ENCODE measurements around the gene ATP5MC2.
"Not testable (repeated sequence)": the region's sequence is repeated elsewhere in the genome, so short reads cannot be mapped to it uniquely, and the experiment has no call there.

The ATP5MC2 gene

DNA sequence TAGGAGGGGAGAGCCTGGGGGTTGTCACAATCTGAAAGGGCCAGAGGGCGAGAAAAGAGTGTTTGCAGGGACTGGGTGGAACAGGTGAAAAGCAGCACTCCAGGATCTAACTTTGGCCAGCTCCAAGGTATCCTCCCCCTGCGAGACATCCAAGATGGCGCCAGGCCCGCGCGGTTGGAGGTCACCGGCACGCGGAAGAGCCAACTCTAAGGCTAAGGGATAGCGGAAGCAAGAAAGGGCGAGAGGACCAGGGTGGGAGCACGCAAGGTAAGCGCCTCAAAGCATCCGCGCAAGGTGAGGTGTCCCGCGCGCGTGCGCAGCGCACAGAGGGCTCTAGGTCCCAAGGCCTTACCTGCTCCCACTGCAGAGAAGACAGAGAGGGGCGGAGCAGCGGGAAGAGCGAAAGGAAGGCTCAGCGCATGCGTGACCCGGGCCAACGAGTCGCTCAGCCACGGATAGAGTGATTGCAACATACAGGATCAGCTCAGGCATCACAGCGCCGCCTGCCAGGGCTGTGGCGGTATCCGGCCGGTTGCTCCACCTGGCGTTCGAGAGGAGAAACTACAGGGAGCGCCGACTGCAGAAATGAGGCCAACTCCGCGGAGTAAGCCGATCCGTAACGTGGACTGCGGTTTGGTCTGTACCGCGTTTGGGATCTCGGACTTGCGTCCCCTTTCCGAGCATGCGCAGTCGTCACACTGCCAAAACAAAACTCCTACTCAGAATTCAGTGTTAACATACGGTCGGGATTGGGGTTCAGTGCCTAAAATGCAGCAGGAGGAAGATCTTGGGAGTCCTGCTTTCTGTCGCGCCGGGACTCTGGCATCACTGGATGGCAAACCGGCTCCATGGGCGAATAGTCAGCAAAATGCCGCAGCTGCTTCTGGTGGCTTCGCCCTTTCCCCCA is at the start of gene ATP5MC2:
Gene ATP5MC2 (minus strand): TSS at position 383 of the 907 bp plus-strand sequence. CDS start 3,469 bp downstream, outside the sequence.
- peak; percentile 98 for DNase-seq (ENCODE audit: low read depth)
- TF ChIP-seq, protein P1, sequence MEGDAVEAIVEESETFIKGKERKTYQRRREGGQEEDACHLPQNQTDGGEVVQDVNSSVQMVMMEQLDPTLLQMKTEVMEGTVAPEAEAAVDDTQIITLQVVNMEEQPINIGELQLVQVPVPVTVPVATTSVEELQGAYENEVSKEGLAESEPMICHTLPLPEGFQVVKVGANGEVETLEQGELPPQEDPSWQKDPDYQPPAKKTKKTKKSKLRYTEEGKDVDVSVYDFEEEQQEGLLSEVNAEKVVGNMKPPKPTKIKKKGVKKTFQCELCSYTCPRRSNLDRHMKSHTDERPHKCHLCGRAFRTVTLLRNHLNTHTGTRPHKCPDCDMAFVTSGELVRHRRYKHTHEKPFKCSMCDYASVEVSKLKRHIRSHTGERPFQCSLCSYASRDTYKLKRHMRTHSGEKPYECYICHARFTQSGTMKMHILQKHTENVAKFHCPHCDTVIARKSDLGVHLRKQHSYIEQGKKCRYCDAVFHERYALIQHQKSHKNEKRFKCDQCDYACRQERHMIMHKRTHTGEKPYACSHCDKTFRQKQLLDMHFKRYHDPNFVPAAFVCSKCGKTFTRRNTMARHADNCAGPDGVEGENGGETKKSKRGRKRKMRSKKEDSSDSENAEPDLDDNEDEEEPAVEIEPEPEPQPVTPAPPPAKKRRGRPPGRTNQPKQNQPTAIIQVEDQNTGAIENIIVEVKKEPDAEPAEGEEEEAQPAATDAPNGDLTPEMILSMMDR (conservative IDR thresholded peaks at IDR 0.05; ENCODE audit: control insufficient read depth, insufficient read depth, low read depth, low read length), result peak; percentile 98
- H3K4me3 ChIP-seq (ENCODE audit: control insufficient read depth, low read depth, low read length), result peak within 1 kb of the TSS; percentile 94

DNA sequence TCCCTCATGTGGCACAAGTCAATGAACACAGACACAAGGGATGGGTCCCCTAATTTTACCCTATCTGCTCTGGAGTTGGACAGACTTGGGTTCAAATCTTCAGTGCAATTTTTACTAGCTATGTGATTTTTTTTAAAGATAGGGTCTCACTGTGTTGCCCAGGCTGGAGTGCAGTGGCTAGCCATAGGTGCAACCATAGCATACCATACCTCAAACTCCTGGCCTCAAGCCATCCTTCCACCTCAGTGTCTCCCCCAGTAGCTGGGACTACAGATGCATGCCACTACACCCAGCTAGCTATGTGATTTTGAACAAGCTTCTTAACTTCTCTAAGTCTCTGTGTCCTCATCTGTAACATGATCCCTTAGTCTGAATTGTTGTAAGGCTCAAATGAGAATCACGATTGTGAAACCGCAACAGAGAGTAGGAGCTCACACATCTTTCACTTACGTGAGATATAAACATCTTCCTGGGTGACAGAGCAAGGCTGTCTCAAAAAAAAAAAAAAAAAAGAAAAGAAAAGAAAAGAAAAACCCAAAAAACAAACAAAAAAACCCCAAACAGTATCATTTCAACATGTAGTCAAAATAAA is 46.7 kb upstream of the ATP5MC2 start:
- DNase-seq (ENCODE audit: low read depth), result peak; percentile 22
- TF ChIP-seq, protein P1 (conservative IDR thresholded peaks at IDR 0.05; ENCODE audit: control insufficient read depth, insufficient read depth, low read depth, low read length), result no peak

DNA sequence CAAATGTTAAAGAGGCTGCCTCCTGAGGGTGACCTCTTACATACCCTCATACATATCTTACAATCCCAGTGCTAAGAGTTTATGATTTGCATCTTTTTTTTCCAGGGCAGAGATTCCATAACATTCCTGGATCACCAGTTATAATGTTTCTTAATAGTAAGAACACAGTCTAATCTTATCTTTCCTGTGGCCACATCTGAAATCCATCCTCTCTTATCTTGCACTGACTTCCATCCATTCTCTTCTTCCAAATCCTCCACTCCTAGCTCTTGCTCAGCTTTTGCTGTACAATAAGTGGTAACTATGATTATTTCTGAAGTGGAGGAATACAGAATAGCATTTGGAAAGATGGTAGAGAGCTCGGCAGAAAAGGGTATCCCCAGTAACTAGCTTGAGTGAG is 45.1 kb upstream of the ATP5MC2 start:
- no peak for DNase-seq (ENCODE audit: low read depth)
- no peak overlapping the region for H3K4me3 ChIP-seq (ENCODE audit: control insufficient read depth, low read depth, low read length)
- TF ChIP-seq, protein P1 (conservative IDR thresholded peaks at IDR 0.05; ENCODE audit: control insufficient read depth, insufficient read depth, low read depth, low read length), result no peak

More for the DNA sequence above, 46.7 kb upstream of the ATP5MC2 start:
- no peak overlapping the region for H3K4me3 ChIP-seq (ENCODE audit: control insufficient read depth, low read depth, low read length)

GRCh38 chr12:53719649-53720048 is 43.8 kb upstream of the ATP5MC2 start:
- peak; percentile 20 for DNase-seq (ENCODE audit: low read depth)
- H3K4me3 ChIP-seq (ENCODE audit: control insufficient read depth, low read depth, low read length), result no peak overlapping the region
- TF ChIP-seq, protein P1 (conservative IDR thresholded peaks at IDR 0.05; ENCODE audit: control insufficient read depth, insufficient read depth, low read depth, low read length), result no peak

DNA sequence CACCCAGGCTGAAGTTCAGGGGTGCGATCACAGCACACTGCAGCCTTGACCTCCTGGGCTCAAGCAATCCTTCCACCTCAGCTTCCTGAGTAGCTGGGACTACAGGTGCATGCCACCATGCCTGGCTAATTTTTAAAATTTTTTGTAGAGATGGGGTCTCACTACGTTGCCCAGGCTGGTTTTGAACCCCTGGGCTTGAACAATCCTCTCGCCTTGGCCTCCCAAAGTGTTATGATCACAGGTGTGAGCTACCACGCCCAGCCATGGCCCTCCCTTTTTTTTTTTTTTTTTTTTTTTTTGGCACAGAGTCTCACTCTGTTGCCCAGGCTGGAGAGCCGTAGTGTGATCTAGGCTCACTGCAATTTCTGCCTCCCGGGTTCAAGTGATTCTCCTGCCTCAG is 42.7 kb upstream of the ATP5MC2 start:
- DNase-seq (ENCODE audit: low read depth); H3K4me3 ChIP-seq (ENCODE audit: control insufficient read depth, low read depth, low read length): not testable (repeated sequence)

DNA sequence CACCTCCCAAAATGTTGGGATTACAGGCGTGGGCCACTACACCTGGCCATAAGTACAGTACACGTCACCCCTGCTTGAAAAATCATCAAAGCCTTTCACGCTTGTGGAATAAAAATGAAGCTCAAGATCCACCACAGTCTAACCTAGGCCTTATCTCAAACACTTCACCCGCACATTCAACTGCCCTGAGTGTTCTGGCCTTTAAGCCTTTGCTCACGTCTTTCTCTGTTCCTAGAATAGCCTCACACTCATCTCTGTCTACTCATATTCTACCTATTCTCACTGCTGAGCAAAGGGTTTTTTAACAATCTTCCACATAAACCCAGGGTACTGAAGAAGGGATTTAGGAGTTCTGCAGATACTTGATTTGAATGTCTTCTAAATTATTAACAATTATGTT is 41.4 kb upstream of the ATP5MC2 start:
- no peak overlapping the region for H3K4me3 ChIP-seq (ENCODE audit: control insufficient read depth, low read depth, low read length)
- no peak for DNase-seq (ENCODE audit: low read depth)
- TF ChIP-seq, protein P1 (conservative IDR thresholded peaks at IDR 0.05; ENCODE audit: control insufficient read depth, insufficient read depth, low read depth, low read length), result no peak

DNA sequence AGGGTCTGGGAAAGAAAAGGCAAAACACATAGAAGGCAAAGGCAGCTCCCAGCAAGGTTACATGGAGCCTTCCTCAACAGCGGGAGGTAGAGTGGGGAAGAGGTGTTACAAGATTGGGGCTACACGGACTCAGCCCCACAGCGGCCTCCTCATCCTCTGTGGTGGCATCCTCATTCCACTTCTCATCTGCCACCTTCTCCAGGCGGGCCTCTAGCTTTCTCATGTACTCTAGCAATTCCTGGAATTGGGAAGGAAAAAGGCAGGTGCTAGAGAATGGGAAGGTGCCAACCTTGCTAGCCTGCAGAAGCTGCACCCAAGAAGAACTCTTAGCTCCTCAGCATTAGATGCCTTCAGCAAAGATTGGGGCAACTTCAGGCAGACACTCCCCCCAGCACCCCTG is 38.1 kb upstream of the ATP5MC2 start:
- H3K4me3 ChIP-seq (ENCODE audit: control insufficient read depth, low read depth, low read length), result no peak overlapping the region
- DNase-seq (ENCODE audit: low read depth), result no peak
- TF ChIP-seq, protein P1 (conservative IDR thresholded peaks at IDR 0.05; ENCODE audit: control insufficient read depth, insufficient read depth, low read depth, low read length), result no peak

Data from fibroblast of mammary gland (primary cell).